ENCODE measurements around the gene AHR. TPM values are rescaled to one million over a fixed set of nuclear protein-coding genes. Genes with fewer than 3 reads are reported as not detected.

The AHR gene
- polyA plus RNA-seq, 1 donor from 2014 or later: 2.4 TPM

DNA sequence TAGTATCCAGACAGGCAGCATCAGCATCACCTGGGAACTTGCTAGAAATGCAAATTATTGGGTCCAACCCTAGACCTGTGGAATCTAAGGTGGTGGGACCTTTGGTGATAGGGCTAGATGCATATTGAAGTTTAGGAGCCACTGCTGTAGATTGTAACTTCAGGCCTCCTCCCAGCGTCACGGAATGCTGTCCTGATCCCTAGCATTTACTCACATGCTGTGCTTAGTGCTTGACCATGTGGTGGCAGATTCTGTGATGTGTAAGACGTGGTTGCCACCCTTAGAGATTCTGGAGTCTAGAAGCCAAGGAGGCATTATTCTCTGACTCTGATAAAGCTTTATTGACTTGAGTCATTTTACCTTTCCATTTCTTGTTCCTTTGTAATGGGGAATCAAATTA lies 13.5 kb downstream of the AHR start:
- no peak overlapping the region for H3K4me3 ChIP-seq (ENCODE audit: low read length)
- TF ChIP-seq MXI1 (conservative IDR thresholded peaks at IDR 0.05; ENCODE audit: poor library complexity, severe bottlenecking) (no peak), TAF1 (IDR thresholded peaks at IDR 0.05; ENCODE audit: low read depth) (no peak), EP300 (conservative IDR thresholded peaks at IDR 0.05; ENCODE audit: poor library complexity, severe bottlenecking) (no peak), POLR2AphosphoS5 (IDR thresholded peaks at IDR 0.05) (no peak), SMC3 (conservative IDR thresholded peaks at IDR 0.05; ENCODE audit: poor library complexity) (no peak), RAD21 (conservative IDR thresholded peaks at IDR 0.05) (no peak), EZH2 (IDR thresholded peaks at IDR 0.05; ENCODE audit: borderline replicate concordance, insufficient read depth, low read length, poor library complexity, severe bottlenecking) (no peak)
- TF ChIP-seq, protein P1, sequence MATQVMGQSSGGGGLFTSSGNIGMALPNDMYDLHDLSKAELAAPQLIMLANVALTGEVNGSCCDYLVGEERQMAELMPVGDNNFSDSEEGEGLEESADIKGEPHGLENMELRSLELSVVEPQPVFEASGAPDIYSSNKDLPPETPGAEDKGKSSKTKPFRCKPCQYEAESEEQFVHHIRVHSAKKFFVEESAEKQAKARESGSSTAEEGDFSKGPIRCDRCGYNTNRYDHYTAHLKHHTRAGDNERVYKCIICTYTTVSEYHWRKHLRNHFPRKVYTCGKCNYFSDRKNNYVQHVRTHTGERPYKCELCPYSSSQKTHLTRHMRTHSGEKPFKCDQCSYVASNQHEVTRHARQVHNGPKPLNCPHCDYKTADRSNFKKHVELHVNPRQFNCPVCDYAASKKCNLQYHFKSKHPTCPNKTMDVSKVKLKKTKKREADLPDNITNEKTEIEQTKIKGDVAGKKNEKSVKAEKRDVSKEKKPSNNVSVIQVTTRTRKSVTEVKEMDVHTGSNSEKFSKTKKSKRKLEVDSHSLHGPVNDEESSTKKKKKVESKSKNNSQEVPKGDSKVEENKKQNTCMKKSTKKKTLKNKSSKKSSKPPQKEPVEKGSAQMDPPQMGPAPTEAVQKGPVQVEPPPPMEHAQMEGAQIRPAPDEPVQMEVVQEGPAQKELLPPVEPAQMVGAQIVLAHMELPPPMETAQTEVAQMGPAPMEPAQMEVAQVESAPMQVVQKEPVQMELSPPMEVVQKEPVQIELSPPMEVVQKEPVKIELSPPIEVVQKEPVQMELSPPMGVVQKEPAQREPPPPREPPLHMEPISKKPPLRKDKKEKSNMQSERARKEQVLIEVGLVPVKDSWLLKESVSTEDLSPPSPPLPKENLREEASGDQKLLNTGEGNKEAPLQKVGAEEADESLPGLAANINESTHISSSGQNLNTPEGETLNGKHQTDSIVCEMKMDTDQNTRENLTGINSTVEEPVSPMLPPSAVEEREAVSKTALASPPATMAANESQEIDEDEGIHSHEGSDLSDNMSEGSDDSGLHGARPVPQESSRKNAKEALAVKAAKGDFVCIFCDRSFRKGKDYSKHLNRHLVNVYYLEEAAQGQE (IDR thresholded peaks at IDR 0.05; ENCODE audit: borderline replicate concordance): no peak
- TF ChIP-seq, protein P2, sequence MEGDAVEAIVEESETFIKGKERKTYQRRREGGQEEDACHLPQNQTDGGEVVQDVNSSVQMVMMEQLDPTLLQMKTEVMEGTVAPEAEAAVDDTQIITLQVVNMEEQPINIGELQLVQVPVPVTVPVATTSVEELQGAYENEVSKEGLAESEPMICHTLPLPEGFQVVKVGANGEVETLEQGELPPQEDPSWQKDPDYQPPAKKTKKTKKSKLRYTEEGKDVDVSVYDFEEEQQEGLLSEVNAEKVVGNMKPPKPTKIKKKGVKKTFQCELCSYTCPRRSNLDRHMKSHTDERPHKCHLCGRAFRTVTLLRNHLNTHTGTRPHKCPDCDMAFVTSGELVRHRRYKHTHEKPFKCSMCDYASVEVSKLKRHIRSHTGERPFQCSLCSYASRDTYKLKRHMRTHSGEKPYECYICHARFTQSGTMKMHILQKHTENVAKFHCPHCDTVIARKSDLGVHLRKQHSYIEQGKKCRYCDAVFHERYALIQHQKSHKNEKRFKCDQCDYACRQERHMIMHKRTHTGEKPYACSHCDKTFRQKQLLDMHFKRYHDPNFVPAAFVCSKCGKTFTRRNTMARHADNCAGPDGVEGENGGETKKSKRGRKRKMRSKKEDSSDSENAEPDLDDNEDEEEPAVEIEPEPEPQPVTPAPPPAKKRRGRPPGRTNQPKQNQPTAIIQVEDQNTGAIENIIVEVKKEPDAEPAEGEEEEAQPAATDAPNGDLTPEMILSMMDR (IDR thresholded peaks at IDR 0.05; ENCODE audit: poor library complexity, severe bottlenecking): no peak
- no peaks in the 10 kb centered on the region for H3K36me3 ChIP-seq (ENCODE audit: insufficient read depth, low read length)
- no peaks in the 10 kb centered on the region for H3F3A ChIP-seq (ENCODE audit: insufficient read depth, low read length, poor library complexity, severe bottlenecking)
- H4K20me1 ChIP-seq (ENCODE audit: insufficient read depth): no peaks in the 10 kb centered on the region
- no peak overlapping the region for H3K9ac ChIP-seq (ENCODE audit: low read length)
- H3K27me3 ChIP-seq (ENCODE audit: insufficient read depth, low read depth, low read length): no peaks in the 10 kb centered on the region
- no peak overlapping the region for H3K4me2 ChIP-seq (ENCODE audit: low read length)
- no peaks in the 10 kb centered on the region for H3K9me2 ChIP-seq (ENCODE audit: insufficient read depth, low read length)
- H3K79me2 ChIP-seq (replicated peaks; ENCODE audit: insufficient read depth, low read length): no peaks in the 10 kb centered on the region
- no peak overlapping the region for H2AFZ ChIP-seq (ENCODE audit: low read depth, low read length)
- H3K27ac ChIP-seq (ENCODE audit: low read length): no peak overlapping the region
- H3K9me3 ChIP-seq (ENCODE audit: low read length): no peaks in the 10 kb centered on the region

DNA sequence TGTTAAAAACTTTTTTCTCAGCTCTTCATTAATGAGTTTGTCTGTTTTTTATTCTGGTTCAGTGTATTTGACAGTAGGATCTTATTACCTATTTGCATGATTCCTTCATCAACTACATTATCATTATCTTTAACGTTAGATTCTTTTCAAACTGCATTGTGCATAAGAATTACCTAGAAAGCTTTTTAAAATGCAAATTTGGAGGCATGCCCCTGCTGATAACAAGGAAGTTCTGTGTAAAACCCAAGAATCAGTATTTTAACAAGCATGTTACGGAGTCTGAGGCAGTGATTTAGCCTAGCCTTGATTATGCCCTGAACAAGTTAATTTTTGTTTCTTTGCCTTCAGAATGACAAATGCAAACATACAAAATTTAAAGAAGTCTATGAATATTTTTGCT lies 14.2 kb downstream of the AHR start:
- no peaks in the 10 kb centered on the region for H3K36me3 ChIP-seq (ENCODE audit: insufficient read depth, low read length)
- no peaks in the 10 kb centered on the region for H3K79me2 ChIP-seq (replicated peaks; ENCODE audit: insufficient read depth, low read length)
- no peak overlapping the region for H3K9ac ChIP-seq (ENCODE audit: low read length)
- H3K27me3 ChIP-seq (ENCODE audit: insufficient read depth, low read depth, low read length): no peaks in the 10 kb centered on the region
- no peaks in the 10 kb centered on the region for H4K20me1 ChIP-seq (ENCODE audit: insufficient read depth)
- H3F3A ChIP-seq (ENCODE audit: insufficient read depth, low read length, poor library complexity, severe bottlenecking): no peaks in the 10 kb centered on the region
- no peak overlapping the region for H3K4me2 ChIP-seq (ENCODE audit: low read length)
- no peak overlapping the region for H3K27ac ChIP-seq (ENCODE audit: low read length)
- H2AFZ ChIP-seq (ENCODE audit: low read depth, low read length): no peak overlapping the region
- no peaks in the 10 kb centered on the region for H3K9me2 ChIP-seq (ENCODE audit: insufficient read depth, low read length)
- no peak for TF ChIP-seq TAF1 (IDR thresholded peaks at IDR 0.05; ENCODE audit: low read depth)
- TF ChIP-seq EP300 (conservative IDR thresholded peaks at IDR 0.05; ENCODE audit: poor library complexity, severe bottlenecking): no peak
- TF ChIP-seq EZH2 (IDR thresholded peaks at IDR 0.05; ENCODE audit: borderline replicate concordance, insufficient read depth, low read length, poor library complexity, severe bottlenecking): no peak
- TF ChIP-seq RAD21 (conservative IDR thresholded peaks at IDR 0.05): no peak
- TF ChIP-seq, protein P2 (IDR thresholded peaks at IDR 0.05; ENCODE audit: poor library complexity, severe bottlenecking): no peak
- TF ChIP-seq POLR2AphosphoS5 (IDR thresholded peaks at IDR 0.05): no peak
- TF ChIP-seq SMC3 (conservative IDR thresholded peaks at IDR 0.05; ENCODE audit: poor library complexity): no peak
- TF ChIP-seq, protein P1 (IDR thresholded peaks at IDR 0.05; ENCODE audit: borderline replicate concordance): no peak
- TF ChIP-seq MXI1 (conservative IDR thresholded peaks at IDR 0.05; ENCODE audit: poor library complexity, severe bottlenecking): no peak
- no peaks in the 10 kb centered on the region for H3K9me3 ChIP-seq (ENCODE audit: low read length)
- H3K4me3 ChIP-seq (ENCODE audit: low read length): no peak overlapping the region

Data from neural cell (in vitro differentiated cells).